NCI-H1694 treated with DMSO at 0.1 percent for 48 hours (cell line): ENCODE results near the gene STEEP1.

Experiments
- DNase-seq: peaks from one replicate; lab custom pipeline; 2025; lab: John Stamatoyannopoulos, UW

The STEEP1 gene

DNA sequence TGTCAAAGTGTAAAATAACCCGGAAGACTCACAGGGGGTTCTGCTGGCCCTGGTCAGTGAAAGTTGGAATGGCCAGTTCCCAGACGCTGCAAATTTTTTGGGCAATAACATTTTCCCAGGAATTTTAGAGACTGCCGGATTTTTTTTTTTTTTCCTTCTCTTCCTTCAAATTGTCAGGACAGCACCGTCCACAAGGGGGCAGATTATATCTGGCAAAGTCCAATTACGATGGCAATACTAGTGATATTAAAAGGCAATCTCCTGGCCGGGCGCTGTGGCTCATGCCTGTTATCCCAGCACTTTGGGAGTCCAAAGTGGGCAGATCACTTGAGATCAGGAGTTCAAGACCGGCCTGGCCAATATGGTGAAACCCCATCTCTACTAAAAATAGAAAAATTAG, 76.5 kb downstream of the STEEP1 start:
- DNase-seq = peak; percentile 13
